HepG2 (cell line): ENCODE data around the gene CSNK2B. TPM values are rescaled to one million over a fixed set of nuclear protein-coding genes. Genes with fewer than 3 reads are reported as not detected.
A peak's percentile ranks its signal among the peaks of the same experiment; 100 is the strongest.

Experiments used
- KAT2B ChIP-seq: fragments of 150-350 bp; IDR thresholded peaks from 2 replicates; pipeline ENCODE4 v1.6.1; 2014; ENCODE audit warnings: low read depth, low read length, borderline replicate concordance
- SRSF4 ChIP-seq: fragments of 200-400 bp; formaldehyde crosslinking; IDR thresholded peaks from one replicate; pipeline ENCODE4 v1.6.1; 2018; ENCODE audit warnings: mild to moderate bottlenecking, low read depth, low read length, moderate library complexity; ENCODE audit not compliant: poor library complexity, severe bottlenecking
- ZNF430 ChIP-seq: sonication (generic); formaldehyde crosslinking; IDR thresholded peaks from 2 replicates; pipeline ENCODE4 v1.9.0; 2021; ENCODE audit warnings: mild to moderate bottlenecking, missing genetic modification reagents
- ZNF609 ChIP-seq: sonication (generic); formaldehyde crosslinking; IDR thresholded peaks from 2 replicates; pipeline ENCODE4 v1.4.0; 2020; ENCODE audit warnings: mild to moderate bottlenecking, missing genetic modification reagents, borderline replicate concordance
- ZNF782 ChIP-seq: sonication (generic); formaldehyde crosslinking; IDR thresholded peaks from 2 replicates; pipeline ENCODE4 v1.4.0; 2020; ENCODE audit warnings: missing genetic modification reagents, mild to moderate bottlenecking, borderline replicate concordance
- polyA plus RNA-seq, 8 experiments: library from polyadenylated mRNA; depleted of rRNA in 3 of 8; stranded (reverse) in 7 of 8; unstranded in 1 of 8; fragments of >200 nt; fragmentation: Illumina TruSeq in 4 of 8; extraction: Trizol in 4 of 8; gene quantifications; 2 replicates each; pipeline versions ENCODE4 v1.2.1 to v1.2.3, GENCODE V29; 2011 to 2016; ENCODE audit warnings: low read depth in 4 of 8, missing spikeins in 1 of 8, mixed read lengths in 1 of 8; ENCODE audit not compliant: insufficient read depth in 1 of 8
- total RNA-seq, 5 experiments: library from RNA; depleted of rRNA; stranded (reverse); fragments of >200 nt; fragmentation: Illumina TruSeq; extraction: Trizol; gene quantifications; 2 replicates each; pipeline ENCODE4 v1.2.3, GENCODE V29; 2016; ENCODE audit warnings: low read depth in 1 of 5

The CSNK2B gene
- total and polyA plus RNA-seq, 2 of the 13 experiments (the other 11 are each of a cell fraction or from before 2014, with no cell fraction given): 111 to 296 TPM

- TF ChIP-seq ZNF609 (CRISPR knock-in tag) (peak; percentile 46; the same call in 1 of the 2 replicates), SRSF4 (no peak), ZNF782 (CRISPR knock-in tag) (0 out of 2 replicates have a peak, but pooled peaks have one; percentile 25), KAT2B (no peak), ZNF430 (CRISPR knock-in tag) (peak; percentile 59; the same call in 1 of the 2 replicates)
- TF ChIP-seq, all 625 proteins: peak for 330
These were observed 5.3 kb upstream of the CSNK2B start, which contains the start of gene C6orf47 (continued) for GRCh38 chr6:31660381-31661261.
